ENCODE results near the gene HK2. TPM values are rescaled to one million over a fixed set of nuclear protein-coding genes. Genes with fewer than 3 reads are reported as not detected.
A peak's percentile ranks its signal among the peaks of the same experiment; 100 is the strongest.

The HK2 gene
- total RNA-seq, 1 donor from 2014 or later: 77.1 TPM

GRCh38 chr2:74863802-74864248 is 29.9 kb downstream of the HK2 start:
- H3K9me3 ChIP-seq: no peaks in the 10 kb centered on the region
- peak; percentile 42 for ATAC-seq
- H3K4me1 ChIP-seq: peaks cover 44% of the 10 kb centered on the region
- H3K36me3 ChIP-seq: no peaks in the 10 kb centered on the region
- H3K27ac ChIP-seq: peak overlapping the region; percentile 38
- intact Hi-C loops (cut with DNase I): no loop called here
- peak; percentile 36 for DNase-seq
- H3K4me3 ChIP-seq: no peak overlapping the region
- no peak for TF ChIP-seq CTCF (IDR thresholded peaks at IDR 0.05)
- H3K27me3 ChIP-seq: no peaks in the 10 kb centered on the region

GRCh38 chr2:74864728-74865722 is 31.1 kb downstream of the HK2 start:
- DNase-seq: peak; percentile 78
- peak; percentile 67 for ATAC-seq
- TF ChIP-seq CTCF (IDR thresholded peaks at IDR 0.05): no peak
- Histone ChIP-seq H3K27ac (no peak overlapping the region), H3K4me3 (no peak overlapping the region), H3K36me3 (no peaks in the 10 kb centered on the region), H3K4me1 (peaks cover 41% of the 10 kb centered on the region), H3K27me3 (no peaks in the 10 kb centered on the region), H3K9me3 (no peaks in the 10 kb centered on the region)
- intact Hi-C loops (cut with DNase I): no loop called here

GRCh38 chr2:74865770-74866674 is 32.1 kb downstream of the HK2 start:
- Histone ChIP-seq H3K36me3 (no peaks in the 10 kb centered on the region), H3K27ac (no peak overlapping the region), H3K4me1 (peaks cover 33% of the 10 kb centered on the region), H3K4me3 (no peak overlapping the region), H3K9me3 (no peaks in the 10 kb centered on the region), H3K27me3 (no peaks in the 10 kb centered on the region)
- TF ChIP-seq CTCF (IDR thresholded peaks at IDR 0.05): no peak
- no peak for ATAC-seq
- peak; percentile 59 for DNase-seq
- intact Hi-C loops (cut with DNase I): no loop called here

GRCh38 chr2:74867841-74868658 is 34.1 kb downstream of the HK2 start:
- no peak overlapping the region for H3K4me3 ChIP-seq
- peak overlapping the region; percentile 25 for H3K27ac ChIP-seq
- H3K27me3 ChIP-seq: no peaks in the 10 kb centered on the region
- no peak for TF ChIP-seq CTCF (IDR thresholded peaks at IDR 0.05)
- peaks cover 52% of the 10 kb centered on the region for H3K4me1 ChIP-seq
- H3K9me3 ChIP-seq: no peaks in the 10 kb centered on the region
- peak; percentile 66 for ATAC-seq
- intact Hi-C loops (cut with DNase I): no loop called here
- H3K36me3 ChIP-seq: no peaks in the 10 kb centered on the region
- DNase-seq: peak; percentile 68

GRCh38 chr2:74869517-74869916 is 35.6 kb downstream of the HK2 start:
- Histone ChIP-seq H3K36me3 (peaks cover 5% of the 10 kb centered on the region), H3K27ac (no peak overlapping the region), H3K4me1 (peaks cover 48% of the 10 kb centered on the region), H3K27me3 (no peaks in the 10 kb centered on the region), H3K4me3 (no peak overlapping the region), H3K9me3 (no peaks in the 10 kb centered on the region)
- TF ChIP-seq CTCF (IDR thresholded peaks at IDR 0.05): no peak
- intact Hi-C loops (cut with DNase I): no loop called here
- DNase-seq: no peak
- no peak for ATAC-seq
